HCT116 (cell line): Measurements from ENCODE around the gene ROR2. TPM values are rescaled to one million over a fixed set of nuclear protein-coding genes. Genes with fewer than 3 reads are reported as not detected.

ENCODE experiments used
- ATAC-seq: fragments of 200-7000 bp; cut with Tn5 transposase; 2 replicates; pipeline ENCODE4 v1.9.1; 2020; ENCODE audit warnings: mild to moderate bottlenecking, moderate library complexity
- BruUV-seq: library from RNA; stranded (reverse); fragments of 400-500 nt; replicated peaks from 2 replicates; lab custom pipeline; 2021; lab: Mats Ljungman, UMichigan
- CTCF ChIA-PET: fragments of 300-600 bp; sonication (Branson Sonifier 250); formaldehyde crosslinking; loops from one replicate; lab custom pipeline; 2021; ENCODE audit warnings: antibody characterized with exemption; lab: Charles Lee
- POLR2A ChIA-PET: fragments of 300-600, 350-600 bp; sonication (Branson Sonifier 250); formaldehyde crosslinking; loops from one replicate; lab custom pipeline; 2021; ENCODE audit warnings: antibody characterized with exemption; lab: Charles Lee
- RAD21 ChIA-PET, 2 experiments: fragments of 300-600 bp; sonication (Branson Sonifier 250); formaldehyde crosslinking; loops; one replicate each; lab custom pipeline; 2023; ENCODE audit warnings: low total read pairs in 2 of 2; ENCODE audit not compliant: uncharacterized antibody in 2 of 2, unreplicated experiment in 2 of 2, low non-redundant PET in 1 of 2; lab: Charles Lee
- DNase-seq: peaks from one replicate; pipeline ENCODE4 v3.0.0-alpha.2; 2010; ENCODE audit warnings: low read depth, low spot score
- H2AFZ ChIP-seq: fragments of 200-600 bp; shearing (Covaris generic), sonication (generic); 2 replicates; pipeline ENCODE4 v1.6.1; 2017; ENCODE audit warnings: low read depth, mixed run types, mixed read lengths, antibody characterized with exemption, low read length; ENCODE audit not compliant: poor library complexity, severe bottlenecking
- H3K27ac ChIP-seq: 2 replicates; pipeline ENCODE4 v1.5.1; 2012; ENCODE audit warnings: low read depth, low read length
- H3K27me3 ChIP-seq: fragments of 200-600 bp; sonication (generic); 2 replicates; pipeline ENCODE4 v1.6.1; 2016; ENCODE audit warnings: mixed run types, low read length, mixed read lengths; ENCODE audit not compliant: insufficient read depth
- H3K36me3 ChIP-seq, 2 experiments: fragments of 200-500 bp in 1 of 2; fragments of 200-600 bp in 1 of 2; sonication (Bioruptor generic) in 1 of 2; sonication (generic) in 1 of 2; 2 replicates each; pipeline versions ENCODE4 v1.5.1 to v1.6.1; 2014 to 2016; ENCODE audit warnings: low read length in 2 of 2, inconsistent platforms in 1 of 2, mixed read lengths in 1 of 2, mixed run types in 1 of 2; ENCODE audit not compliant: insufficient read depth in 2 of 2, control insufficient read depth in 1 of 2
- H3K4me1 ChIP-seq, 2 experiments: fragments of 200-600 bp in 1 of 2; sonication (generic) in 1 of 2; 2 replicates each; pipeline versions ENCODE4 v1.5.1 to v1.6.1; 2012 to 2017; ENCODE audit warnings: low read length in 2 of 2, inconsistent platforms in 1 of 2, mild to moderate bottlenecking in 1 of 2, mixed read lengths in 1 of 2, mixed run types in 1 of 2, moderate library complexity in 1 of 2; ENCODE audit not compliant: insufficient read depth in 2 of 2, control insufficient read depth in 1 of 2
- H3K4me2 ChIP-seq: fragments of 200-600 bp; sonication (generic); 2 replicates; pipeline ENCODE4 v1.6.1; 2017; ENCODE audit warnings: mixed run types, low read length, mixed read lengths
- H3K4me3 ChIP-seq, 2 experiments: fragments of 200-600 bp in 1 of 2; sonication (generic) in 1 of 2; replicated peaks in 1 of 2; 2 replicates each; pipeline ENCODE4 v1.5.1; 2011 to 2016; ENCODE audit warnings: low read length in 2 of 2, control low read depth in 1 of 2, low read depth in 1 of 2, mild to moderate bottlenecking in 1 of 2, mixed read lengths in 1 of 2, mixed run types in 1 of 2
- H3K79me2 ChIP-seq: fragments of 200-600 bp; sonication (generic); 2 replicates; pipeline ENCODE4 v1.6.1; 2017; ENCODE audit warnings: mild to moderate bottlenecking, mixed run types, low read length, moderate library complexity, mixed read lengths; ENCODE audit not compliant: insufficient read depth
- H3K9ac ChIP-seq: fragments of 200-600 bp; sonication (generic); 2 replicates; pipeline ENCODE4 v1.6.1; 2016; ENCODE audit warnings: low read length, mixed read lengths
- H3K9me2 ChIP-seq: fragments of 200-600 bp; sonication (generic), shearing (Covaris generic); 2 replicates; pipeline ENCODE4 v1.6.1; 2017; ENCODE audit warnings: mixed run types, mild to moderate bottlenecking, moderate library complexity; ENCODE audit not compliant: insufficient read depth
- H3K9me3 ChIP-seq, 2 experiments: fragments of 200-500 bp in 1 of 2; fragments of 200-600 bp in 1 of 2; sonication (Bioruptor generic) in 1 of 2; sonication (generic) in 1 of 2; 2 replicates each; pipeline ENCODE4 v1.6.1; 2014 to 2017; ENCODE audit warnings: low read length in 2 of 2, mixed read lengths in 2 of 2, inconsistent platforms in 1 of 2, low read depth in 1 of 2, mild to moderate bottlenecking in 1 of 2, mixed run types in 1 of 2, moderate library complexity in 1 of 2; ENCODE audit not compliant: control insufficient read depth in 1 of 2, insufficient read depth in 1 of 2
- H4K20me1 ChIP-seq: fragments of 200-600 bp; sonication (generic), shearing (Covaris generic); 2 replicates; pipeline ENCODE4 v1.6.1; 2017; ENCODE audit warnings: mixed run types, mild to moderate bottlenecking, moderate library complexity; ENCODE audit not compliant: insufficient read depth
- CEBPB ChIP-seq: IDR thresholded peaks from 2 replicates; pipeline ENCODE4 v1.6.1; 2012; ENCODE audit warnings: low read depth
- CTCF ChIP-seq, 3 experiments: fragments of 200-600 bp in 1 of 3; sonication (generic) in 1 of 3; IDR thresholded peaks in 2 of 3; conservative IDR thresholded peaks in 1 of 3; 2 replicates each; pipeline ENCODE4 v1.5.1; 2012 to 2017; ENCODE audit warnings: low read depth in 2 of 3, low read length in 2 of 3, antibody characterized with exemption in 1 of 3, borderline replicate concordance in 1 of 3, control low read depth in 1 of 3, mild to moderate bottlenecking in 1 of 3, mixed read lengths in 1 of 3, mixed run types in 1 of 3, moderate library complexity in 1 of 3; ENCODE audit not compliant: insufficient read depth in 1 of 3
- EZH2 ChIP-seq: fragments of 200-600 bp; sonication (generic); IDR thresholded peaks from 2 replicates; pipeline ENCODE4 v1.6.1; 2017; ENCODE audit warnings: antibody characterized with exemption, mixed run types
- FOSL1 ChIP-seq: IDR thresholded peaks from 2 replicates; pipeline ENCODE4 v1.6.1; 2012; ENCODE audit warnings: low read depth
- JUND ChIP-seq: IDR thresholded peaks from 2 replicates; pipeline ENCODE4 v1.6.1; 2012
- POLR2A ChIP-seq: IDR thresholded peaks from 2 replicates; pipeline ENCODE4 v1.7.0; 2011; ENCODE audit warnings: borderline replicate concordance; ENCODE audit not compliant: insufficient read depth, insufficient read length; ENCODE audit errors: extremely low read depth
- POLR2AphosphoS5 ChIP-seq: IDR thresholded peaks from 2 replicates; pipeline ENCODE4 v1.6.1; 2011; ENCODE audit warnings: mild to moderate bottlenecking, low read depth, low read length, moderate library complexity
- RAD21 ChIP-seq: IDR thresholded peaks from 2 replicates; pipeline ENCODE4 v1.6.1; 2012; ENCODE audit warnings: low read depth, mild to moderate bottlenecking
- REST ChIP-seq: IDR thresholded peaks from 2 replicates; pipeline ENCODE4 v1.6.1; 2012; ENCODE audit warnings: low read depth
- SP1 ChIP-seq: IDR thresholded peaks from 2 replicates; pipeline ENCODE4 v1.6.1; 2012; ENCODE audit warnings: low read depth
- YY1 ChIP-seq: IDR thresholded peaks from 2 replicates; pipeline ENCODE4 v1.6.1; 2011; ENCODE audit warnings: low read length, low read depth, moderate library complexity, mild to moderate bottlenecking; ENCODE audit not compliant: insufficient replicate concordance; ENCODE audit errors: extremely low read depth
- ZNF274 ChIP-seq: fragments of 200-500 bp; sonication (Bioruptor generic); IDR thresholded peaks from 2 replicates; pipeline ENCODE4 v1.6.1; 2014; ENCODE audit warnings: mild to moderate bottlenecking, low read depth, low read length, inconsistent platforms
- intact Hi-C: fragments of 100-400 bp; cut with micrococcal nuclease; formaldehyde crosslinking; loops from 2 replicates; pipeline ENCODE4 v1.10.0; 2022
- total RNA-seq: library from RNA; stranded (reverse); gene quantifications from one replicate; pipeline ENCODE4 v1.2.1, GENCODE V29; 2021; ENCODE audit not compliant: unreplicated experiment

The ROR2 gene
- total RNA-seq, 1 experiment from 2014 or later: 15.7 TPM

GRCh38 chr9:91904588-91905236, 45.3 kb downstream of the ROR2 start:
- Histone ChIP-seq H3K4me1 (peaks cover 0 to 7% of the 10 kb centered on the region in 2 experiments; a peak in 1 of 4 replicates), H3K9me3 (no peaks in the 10 kb centered on the region), H3K4me3 (no peak overlapping the region), H3K36me3 (no peaks in the 10 kb centered on the region), H2AFZ (no peak overlapping the region), H3K79me2 (peaks cover 17% of the 10 kb centered on the region; the same call in 1 of the 2 replicates)
- ChIA-PET CTCF (no interaction called here), POLR2A (no interaction called here)
- TF ChIP-seq YY1: no peak
- TF ChIP-seq, all 23 proteins: peak for 0
- intact Hi-C loops: no loop called here
- Histone ChIP-seq H3K27me3 (no peaks in the 10 kb centered on the region), H3K4me2 (no peak overlapping the region), H3K27ac (no peak overlapping the region), H3K9ac (no peak overlapping the region), H3K9me2 (no peaks in the 10 kb centered on the region), H4K20me1 (no peaks in the 10 kb centered on the region)
- RAD21 ChIA-PET: no interaction called here
- no TSS peak for BruUV-seq
- DNase-seq (no peak), ATAC-seq (0 out of 2 replicates have a peak, but pooled peaks have one; percentile 30)

GRCh38 chr9:91903126-91903911, 46.7 kb downstream of the ROR2 start:
- H2AFZ ChIP-seq: no peak overlapping the region
- no peak overlapping the region for H3K9ac ChIP-seq
- H4K20me1 ChIP-seq: no peaks in the 10 kb centered on the region
- intact Hi-C loops: no loop called here
- DNase-seq: no peak
- no TSS peak for BruUV-seq
- RAD21 ChIA-PET: no interaction called here
- H3K9me2 ChIP-seq: no peaks in the 10 kb centered on the region
- peaks cover 0 to 7% of the 10 kb centered on the region in 2 experiments; a peak in 2 of 4 replicates for H3K4me1 ChIP-seq
- no peak overlapping the region for H3K4me3 ChIP-seq
- no peak for ATAC-seq
- no peak overlapping the region for H3K27ac ChIP-seq
- no peaks in the 10 kb centered on the region for H3K9me3 ChIP-seq
- TF ChIP-seq JUND (no peak), POLR2AphosphoS5 (no peak), REST (no peak), FOSL1 (no peak), POLR2A (no peak), SP1 (no peak), RAD21 (no peak), CTCF (IDR thresholded peaks at IDR 0.05 in 2 of 3, conservative IDR thresholded peaks at IDR 0.05 in 1 of 3; ENCODE audit: borderline replicate concordance in 1 of 3, insufficient read depth in 1 of 3, low read depth in 2 of 3, low read length in 2 of 3) (no peak), CEBPB (no peak), YY1 (no peak), ZNF274 (no peak), EZH2 (no peak)
- TF ChIP-seq, all 23 proteins: peak for 0
- POLR2A ChIA-PET: no interaction called here
- H3K79me2 ChIP-seq: peaks cover 13% of the 10 kb centered on the region; the same call in 1 of the 2 replicates
- CTCF ChIA-PET: no interaction called here
- no peak overlapping the region for H3K4me2 ChIP-seq
- no peaks in the 10 kb centered on the region for H3K27me3 ChIP-seq
- H3K36me3 ChIP-seq: no peaks in the 10 kb centered on the region
